Neuronal stem cell (in vitro differentiated cells): ENCODE results near the gene BRINP2.

ENCODE experiments used
- DNase-seq: peaks from one replicate; pipeline ENCODE4 v3.0.0-alpha.2; 2013; ENCODE audit warnings: low spot score
- H2AFZ ChIP-seq: one replicate; pipeline ENCODE4 v1.6.1; 2013; ENCODE audit warnings: mild to moderate bottlenecking, low read length, inconsistent platforms
- H2AK5ac ChIP-seq: 2 replicates; pipeline ENCODE4 v1.6.1; 2013; ENCODE audit warnings: low read depth, mild to moderate bottlenecking, inconsistent platforms, low read length, moderate library complexity, mixed read lengths
- H2BK120ac ChIP-seq: 2 replicates; pipeline ENCODE4 v1.6.1; 2013; ENCODE audit warnings: low read depth, mild to moderate bottlenecking, inconsistent platforms, low read length, moderate library complexity, mixed read lengths
- H2BK12ac ChIP-seq: one replicate; pipeline ENCODE4 v1.6.1; 2013; ENCODE audit warnings: low read length, inconsistent platforms
- H2BK15ac ChIP-seq: 2 replicates; pipeline ENCODE4 v1.6.1; 2013; ENCODE audit warnings: mild to moderate bottlenecking, low read length, inconsistent platforms, mixed read lengths
- H2BK5ac ChIP-seq: one replicate; pipeline ENCODE4 v1.6.1; 2013; ENCODE audit warnings: inconsistent platforms, mild to moderate bottlenecking, low read length, moderate library complexity
- H3K14ac ChIP-seq: one replicate; pipeline ENCODE4 v1.6.1; 2013; ENCODE audit warnings: low read length, inconsistent platforms
- H3K18ac ChIP-seq: 2 replicates; pipeline ENCODE4 v1.6.1; 2013; ENCODE audit warnings: low read length, inconsistent platforms
- H3K23ac ChIP-seq: 2 replicates; pipeline ENCODE4 v1.6.1; 2013; ENCODE audit warnings: low read depth, mild to moderate bottlenecking, mixed read lengths, low read length, inconsistent platforms; ENCODE audit not compliant: poor library complexity
- H3K27ac ChIP-seq: replicated peaks from 3 replicates; pipeline ENCODE4 v1.5.1; 2013; ENCODE audit warnings: low read length, inconsistent platforms
- H3K27me3 ChIP-seq, 3 experiments: 2 replicates each; pipeline ENCODE4 v1.6.1; 2013; ENCODE audit warnings: low read length in 3 of 3, mild to moderate bottlenecking in 2 of 3, inconsistent platforms in 1 of 3, low read depth in 1 of 3, mixed read lengths in 1 of 3, moderate library complexity in 1 of 3; ENCODE audit not compliant: control insufficient read depth in 3 of 3, insufficient read depth in 3 of 3
- H3K36me3 ChIP-seq, 2 donors: replicated peaks in 1 of 2; 2 replicates each; pipeline ENCODE4 v1.6.1; 2013; ENCODE audit warnings: low read length in 2 of 2; ENCODE audit not compliant: control insufficient read depth in 2 of 2, insufficient read depth in 2 of 2
- H3K4ac ChIP-seq: 2 replicates; pipeline ENCODE4 v1.6.1; 2013; ENCODE audit warnings: inconsistent platforms, mild to moderate bottlenecking, low read length, moderate library complexity
- H3K4me1 ChIP-seq, 2 donors: 1 replicate in 1 of 2; 2 replicates in 1 of 2; pipeline ENCODE4 v1.6.1; 2013; ENCODE audit warnings: low read length in 2 of 2, low read depth in 1 of 2; ENCODE audit not compliant: control insufficient read depth in 2 of 2, insufficient read depth in 1 of 2
- H3K4me2 ChIP-seq: one replicate; pipeline ENCODE4 v1.6.1; 2013; ENCODE audit warnings: mild to moderate bottlenecking, low read length, inconsistent platforms; ENCODE audit not compliant: insufficient read depth, poor library complexity, severe bottlenecking
- H3K4me3 ChIP-seq, 2 donors: 2 replicates each; pipeline ENCODE4 v1.5.1; 2013; ENCODE audit warnings: low read length in 2 of 2, mild to moderate bottlenecking in 2 of 2, inconsistent platforms in 1 of 2, moderate library complexity in 1 of 2
- H3K79me1 ChIP-seq: one replicate; pipeline ENCODE4 v1.6.1; 2013; ENCODE audit warnings: low read depth, mild to moderate bottlenecking, inconsistent platforms, low read length, moderate library complexity
- H3K9ac ChIP-seq: one replicate; pipeline ENCODE4 v1.6.1; 2013; ENCODE audit warnings: mild to moderate bottlenecking, low read depth, low read length, inconsistent platforms; ENCODE audit not compliant: poor library complexity
- H3K9me3 ChIP-seq, 2 donors: replicated peaks in 1 of 2; 2 replicates each; pipeline versions ENCODE3 to v1.6.1; 2013; ENCODE audit warnings: low read length in 2 of 2, mild to moderate bottlenecking in 2 of 2, inconsistent platforms in 1 of 2, low read depth in 1 of 2, mixed read lengths in 1 of 2, moderate library complexity in 1 of 2; ENCODE audit not compliant: control insufficient read depth in 2 of 2, insufficient read depth in 1 of 2
- H4K8ac ChIP-seq: one replicate; pipeline ENCODE4 v1.6.1; 2013; ENCODE audit warnings: low read depth, mild to moderate bottlenecking, inconsistent platforms, low read length, moderate library complexity
- H4K91ac ChIP-seq: one replicate; pipeline ENCODE4 v1.6.1; 2013; ENCODE audit warnings: low read length, low read depth, mild to moderate bottlenecking, inconsistent platforms; ENCODE audit not compliant: poor library complexity
- WGBS, 2 donors: extraction: QIAGEN DNeasy Blood & Tissue Kit; methylation state at CpG; one replicate each; pipeline ENCODE4 v1.1.7; 2013; ENCODE audit warnings: missing lambda C conversion rate in 2 of 2, mixed read lengths in 1 of 2; ENCODE audit not compliant: insufficient read length in 2 of 2, insufficient replicate concordance in 1 of 2; ENCODE audit errors: extremely low coverage in 2 of 2; 5-methylcytosine and 5-hydroxymethylcytosine counted together

Gene BRINP2

GRCh38 chr1:177132141-177132540, 38.6 kb upstream of the BRINP2 start:
- no peak overlapping the region for H2BK120ac ChIP-seq
- no peak overlapping the region for H3K4me3 ChIP-seq
- H2BK5ac ChIP-seq = no peak overlapping the region
- no peak overlapping the region for H3K9ac ChIP-seq
- H3K4ac ChIP-seq = no peak overlapping the region
- no peaks in the 10 kb centered on the region for H3K36me3 ChIP-seq
- no peak overlapping the region for H3K27ac ChIP-seq
- no peak overlapping the region for H2AFZ ChIP-seq
- no peak overlapping the region for H2BK15ac ChIP-seq
- H3K27me3 ChIP-seq = no peaks in the 10 kb centered on the region
- no peak overlapping the region for H4K8ac ChIP-seq
- H4K91ac ChIP-seq = no peak overlapping the region
- H2BK12ac ChIP-seq = no peak overlapping the region
- H3K4me2 ChIP-seq = no peak overlapping the region
- no peaks in the 10 kb centered on the region for H3K4me1 ChIP-seq
- no peak overlapping the region for H2AK5ac ChIP-seq
- H3K14ac ChIP-seq = no peak overlapping the region
- no peak overlapping the region for H3K23ac ChIP-seq
- no peaks in the 10 kb centered on the region for H3K79me1 ChIP-seq
- no peaks in the 10 kb centered on the region for H3K9me3 ChIP-seq
- DNase-seq = no peak
- H3K18ac ChIP-seq = no peak overlapping the region
- WGBS, 2 donors = no CpG with 5 or more reads among the region's 2 CpGs

DNA sequence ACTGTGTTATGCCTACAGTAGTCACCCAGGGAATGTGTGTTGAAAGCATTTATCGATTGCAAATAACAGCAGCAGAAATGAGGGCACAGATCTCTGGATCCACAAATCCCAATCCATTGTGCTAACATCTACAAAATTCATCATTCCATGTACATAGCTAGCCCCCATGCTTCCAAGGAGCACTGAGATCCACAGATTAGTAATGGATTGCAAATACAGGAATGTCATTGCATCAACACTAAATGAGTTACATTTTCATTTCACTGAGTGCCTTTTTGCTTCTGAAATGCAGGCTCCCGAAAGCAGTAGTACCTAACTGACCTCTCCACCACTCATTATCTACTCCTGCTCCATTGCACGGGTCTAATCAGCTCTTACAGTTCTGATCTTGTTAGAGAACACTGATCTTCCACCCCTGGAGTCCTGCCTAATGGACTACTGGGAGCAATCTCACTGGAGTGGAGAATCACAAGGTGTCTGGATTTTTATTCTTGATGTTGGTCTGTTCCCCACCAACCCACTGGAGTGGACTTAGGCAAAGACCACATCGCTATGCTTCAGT, 36.7 kb upstream of the BRINP2 start:
- H3K4ac ChIP-seq = no peak overlapping the region
- H3K14ac ChIP-seq = no peak overlapping the region
- H2AK5ac ChIP-seq = no peak overlapping the region
- H2BK12ac ChIP-seq = no peak overlapping the region
- H3K79me1 ChIP-seq = no peaks in the 10 kb centered on the region
- no peaks in the 10 kb centered on the region for H3K4me1 ChIP-seq
- H2BK120ac ChIP-seq = no peak overlapping the region
- H3K9ac ChIP-seq = no peak overlapping the region
- no peaks in the 10 kb centered on the region for H3K36me3 ChIP-seq
- no peak overlapping the region for H3K27ac ChIP-seq
- H4K8ac ChIP-seq = no peak overlapping the region
- no peak overlapping the region for H3K23ac ChIP-seq
- WGBS, 2 donors = no CpG with 5 or more reads among the region's 4 CpGs
- no peak overlapping the region for H2BK5ac ChIP-seq
- H3K4me2 ChIP-seq = no peak overlapping the region
- no peak overlapping the region for H2AFZ ChIP-seq
- no peak overlapping the region for H3K18ac ChIP-seq
- H2BK15ac ChIP-seq = no peak overlapping the region
- no peaks in the 10 kb centered on the region for H3K9me3 ChIP-seq
- H3K27me3 ChIP-seq = no peaks in the 10 kb centered on the region
- no peak overlapping the region for H3K4me3 ChIP-seq
- DNase-seq = no peak
- H4K91ac ChIP-seq = no peak overlapping the region

- Histone ChIP-seq H3K23ac (no peak overlapping the region), H2BK12ac (no peak overlapping the region), H3K9ac (no peak overlapping the region), H3K36me3 (no peaks in the 10 kb centered on the region), H4K8ac (no peak overlapping the region), H3K4me1 (no peaks in the 10 kb centered on the region), H2AFZ (no peak overlapping the region), H3K9me3 (no peaks in the 10 kb centered on the region), H2AK5ac (no peak overlapping the region), H2BK15ac (no peak overlapping the region), H3K79me1 (no peaks in the 10 kb centered on the region), H3K4me2 (no peak overlapping the region), H3K4me3 (no peak overlapping the region), H2BK5ac (no peak overlapping the region), H2BK120ac (no peak overlapping the region), H4K91ac (peak overlapping the region; percentile 74), H3K14ac (no peak overlapping the region), H3K18ac (no peak overlapping the region), H3K27ac (no peak overlapping the region), H3K27me3 (no peaks in the 10 kb centered on the region), H3K4ac (no peak overlapping the region)
- DNase-seq = no peak
- WGBS, 2 donors = no CpG with 5 or more reads among the region's 4 CpGs
These were observed 35.5 kb upstream of the BRINP2 start for GRCh38 chr1:177135250-177135649.

DNA sequence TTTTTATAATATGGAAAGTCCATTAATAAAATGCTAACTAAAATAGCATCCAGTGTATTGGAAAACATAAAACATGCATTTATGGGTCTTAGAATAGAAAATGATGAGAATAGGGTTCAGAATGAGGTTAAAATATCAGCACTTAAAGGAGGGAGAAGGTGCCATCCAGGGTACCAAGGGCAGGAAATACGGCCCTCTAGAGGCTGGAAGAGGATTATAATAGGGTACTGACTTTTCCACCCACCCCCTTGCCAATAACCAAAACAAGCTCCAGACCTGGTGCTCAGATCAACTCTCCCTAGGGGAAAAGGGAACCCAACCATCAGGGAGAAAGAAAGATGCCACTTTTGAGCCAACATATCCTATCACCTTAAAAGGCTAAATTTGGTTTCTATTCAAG, 32.9 kb upstream of the BRINP2 start:
- H3K4ac ChIP-seq = no peak overlapping the region
- no CpG with 5 or more reads among the region's 1 CpG for WGBS, 2 donors
- no peak overlapping the region for H3K18ac ChIP-seq
- no peaks in the 10 kb centered on the region for H3K79me1 ChIP-seq
- no peak overlapping the region for H2BK120ac ChIP-seq
- H4K91ac ChIP-seq = no peak overlapping the region
- H3K14ac ChIP-seq = no peak overlapping the region
- no peak overlapping the region for H2BK15ac ChIP-seq
- no peak overlapping the region for H2AFZ ChIP-seq
- H3K27ac ChIP-seq = no peak overlapping the region
- H3K4me3 ChIP-seq = no peak overlapping the region
- no peak for DNase-seq
- no peak overlapping the region for H2AK5ac ChIP-seq
- H3K27me3 ChIP-seq = no peaks in the 10 kb centered on the region
- H3K23ac ChIP-seq = no peak overlapping the region
- no peak overlapping the region for H3K9ac ChIP-seq
- no peaks in the 10 kb centered on the region for H3K36me3 ChIP-seq
- no peak overlapping the region for H2BK5ac ChIP-seq
- no peak overlapping the region for H4K8ac ChIP-seq
- H2BK12ac ChIP-seq = no peak overlapping the region
- peaks cover 0 to under 1% of the 10 kb centered on the region in 2 donors for H3K4me1 ChIP-seq
- H3K4me2 ChIP-seq = no peak overlapping the region
- no peaks in the 10 kb centered on the region for H3K9me3 ChIP-seq
